HepG2 (cell line): Measurements from ENCODE around the gene SRSF3.

ENCODE experiments used
- ATF3 ChIP-seq: sonication (generic); formaldehyde crosslinking; IDR thresholded peaks from 2 replicates; pipeline ENCODE4 v1.4.0; 2020; ENCODE audit warnings: missing genetic modification reagents
- HDAC6 ChIP-seq: fragments of 200-600 bp; sonication (generic); IDR thresholded peaks from 2 replicates; pipeline ENCODE4 v1.7.0; 2017; ENCODE audit warnings: mild to moderate bottlenecking, antibody characterized with exemption, low read length, low read depth
- HOXD1 ChIP-seq: sonication (generic); formaldehyde crosslinking; IDR thresholded peaks from 2 replicates; pipeline ENCODE4 v1.5.0; 2020; ENCODE audit warnings: missing genetic modification reagents
- KDM1A ChIP-seq: IDR thresholded peaks from 2 replicates; pipeline ENCODE4 v1.6.1; 2016; ENCODE audit warnings: missing compliant biosample characterization
- POLR2A ChIP-seq, 2 experiments: IDR thresholded peaks; 2 replicates each; pipeline ENCODE4 v1.6.1; 2011; ENCODE audit warnings: low read depth in 2 of 2, low read length in 2 of 2, mild to moderate bottlenecking in 1 of 2, moderate library complexity in 1 of 2; ENCODE audit not compliant: insufficient read depth in 1 of 2
- POLR2AphosphoS5 ChIP-seq: IDR thresholded peaks from 2 replicates; pipeline ENCODE4 v1.6.1; 2012; ENCODE audit warnings: low read depth, low read length
- SUZ12 ChIP-seq: fragments of 150-350 bp; IDR thresholded peaks from 2 replicates; pipeline ENCODE4 v1.6.1; 2014; ENCODE audit warnings: low read depth, low read length
- TAF1 ChIP-seq: sonication (generic); formaldehyde crosslinking; IDR thresholded peaks from 2 replicates; pipeline ENCODE4 v1.4.0; 2020; ENCODE audit warnings: missing genetic modification reagents
- TBL1XR1 ChIP-seq: fragments of 150-350 bp; IDR thresholded peaks from 2 replicates; pipeline ENCODE4 v1.6.1; 2014; ENCODE audit warnings: borderline replicate concordance, low read length; ENCODE audit not compliant: partially characterized antibody
- ZBTB34 ChIP-seq: sonication (generic); formaldehyde crosslinking; IDR thresholded peaks from 2 replicates; pipeline ENCODE4 v1.8.0; 2022; ENCODE audit warnings: mild to moderate bottlenecking, missing genetic modification reagents
- ZFAT ChIP-seq: sonication (generic); formaldehyde crosslinking; conservative IDR thresholded peaks from 2 replicates; pipeline ENCODE4 v1.8.1; 2023; ENCODE audit warnings: missing genetic modification reagents, inconsistent platforms
- ZNF280D ChIP-seq: sonication (generic); formaldehyde crosslinking; IDR thresholded peaks from 2 replicates; pipeline ENCODE4 v1.5.1; 2020; ENCODE audit warnings: mild to moderate bottlenecking, missing genetic modification reagents
- ZNF496 ChIP-seq: sonication (generic); formaldehyde crosslinking; IDR thresholded peaks from 2 replicates; pipeline ENCODE4 v1.8.1; 2023; ENCODE audit warnings: mild to moderate bottlenecking, moderate library complexity, missing genetic modification reagents; ENCODE audit not compliant: insufficient replicate concordance
- TF ChIP-seq, protein P1 (sequence below): sonication (generic); formaldehyde crosslinking; IDR thresholded peaks from 2 replicates; pipeline ENCODE4 v1.8.1; 2023; ENCODE audit warnings: missing genetic modification reagents, mild to moderate bottlenecking, borderline replicate concordance

- TF ChIP-seq TBL1XR1 (no peak), TAF1 (CRISPR knock-in tag) (no peak), KDM1A (CRISPR knock-in tag) (no peak), HDAC6 (no peak), ZNF280D (no peak), ZFAT (CRISPR knock-in tag) (no peak), SUZ12 (no peak), ZNF496 (CRISPR knock-in tag) (no peak), ATF3 (CRISPR knock-in tag) (no peak), HOXD1 (CRISPR knock-in tag) (no peak), POLR2A (IDR thresholded peaks at IDR 0.05; ENCODE audit: insufficient read depth in 1 of 2, low read depth in 2 of 2, low read length in 2 of 2) (no peak), ZBTB34 (CRISPR knock-in tag) (no peak), POLR2AphosphoS5 (no peak)
- TF ChIP-seq, protein P1, sequence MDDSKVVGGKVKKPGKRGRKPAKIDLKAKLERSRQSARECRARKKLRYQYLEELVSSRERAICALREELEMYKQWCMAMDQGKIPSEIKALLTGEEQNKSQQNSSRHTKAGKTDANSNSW (CRISPR knock-in tag), result no peak
Observed at GRCh38 chr6:36633370-36633769, 39.2 kb downstream of the SRSF3 start.
